Mucosa of rectum (tissue), 2 donors: ENCODE results near the gene PDIA5.

Source experiments
- H3K27ac ChIP-seq, 2 donors: one replicate each; pipeline ENCODE4 v1.7.0; 2013; ENCODE audit warnings: inconsistent platforms in 2 of 2, low read depth in 2 of 2, low read length in 2 of 2
- H3K27me3 ChIP-seq, 2 donors: one replicate each; pipeline ENCODE4 v1.7.0; 2013; ENCODE audit warnings: low read length in 2 of 2; ENCODE audit not compliant: control insufficient read depth in 2 of 2, insufficient read depth in 2 of 2
- H3K36me3 ChIP-seq, 2 donors: one replicate each; pipeline ENCODE4 v1.7.0; 2013; ENCODE audit warnings: low read length in 2 of 2; ENCODE audit not compliant: control insufficient read depth in 2 of 2, insufficient read depth in 2 of 2
- H3K4me1 ChIP-seq, 2 donors: one replicate each; pipeline ENCODE4 v1.7.0; 2013; ENCODE audit warnings: low read length in 2 of 2, mild to moderate bottlenecking in 1 of 2; ENCODE audit not compliant: control insufficient read depth in 2 of 2, insufficient read depth in 2 of 2
- H3K4me3 ChIP-seq, 2 donors: one replicate each; pipeline ENCODE4 v1.7.0; 2013; ENCODE audit warnings: low read length in 2 of 2
- H3K9ac ChIP-seq, 2 donors: one replicate each; pipeline ENCODE4 v1.7.0; 2013; ENCODE audit warnings: low read length in 2 of 2, low read depth in 1 of 2, mild to moderate bottlenecking in 1 of 2
- H3K9me3 ChIP-seq, 2 donors: one replicate each; pipeline ENCODE4 v1.7.0; 2013; ENCODE audit warnings: low read length in 2 of 2; ENCODE audit not compliant: control insufficient read depth in 2 of 2
- donor health status: healthy.
- donor health status: Normal muscosa, but diverticular disease.

The PDIA5 gene

DNA sequence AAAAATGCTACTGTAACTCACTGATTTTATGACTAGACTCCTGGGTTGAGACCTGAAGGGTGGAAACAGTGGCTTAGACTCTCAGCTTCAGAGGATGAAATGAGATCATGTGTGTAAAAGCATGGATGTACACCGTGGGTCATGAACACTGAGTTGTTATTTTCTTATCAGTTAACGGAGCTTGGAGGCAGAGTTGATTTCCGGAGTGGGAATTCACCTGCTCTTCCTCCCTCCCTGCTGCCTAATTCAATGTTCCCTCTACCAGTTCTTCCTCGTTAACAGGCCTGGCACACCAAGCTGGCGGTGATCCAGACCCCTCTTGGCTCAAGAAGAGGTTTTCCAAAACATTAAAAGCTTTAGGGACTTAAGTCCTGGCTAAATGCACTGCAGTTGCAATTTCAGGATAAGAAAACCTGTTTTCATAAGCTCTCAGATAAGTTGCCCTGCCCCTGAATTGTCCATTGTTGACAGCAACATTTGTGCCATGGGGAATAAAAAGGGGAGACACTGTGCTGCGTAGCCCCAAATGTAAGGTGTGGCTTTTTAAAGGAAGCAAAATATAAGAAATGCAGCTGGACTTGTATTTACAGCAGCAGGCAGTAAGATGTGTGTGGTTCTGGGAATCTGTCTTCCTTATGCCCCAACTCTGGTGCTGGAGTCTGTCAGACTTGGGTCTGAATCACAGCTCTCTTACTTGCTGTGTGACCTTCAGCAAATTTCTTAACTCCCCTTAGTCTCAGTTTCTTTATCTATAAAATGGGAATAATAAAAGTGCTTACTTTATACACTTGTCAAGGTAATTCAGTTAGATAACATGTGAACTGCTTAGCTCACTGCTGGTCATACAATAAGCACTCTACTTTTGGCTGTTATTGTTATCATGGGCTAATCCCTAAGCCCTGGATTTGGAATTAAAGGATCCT is 9.9 kb downstream of the PDIA5 start:
- Histone ChIP-seq H3K27ac (no peak overlapping the region), H3K4me3 (no peak overlapping the region), H3K27me3 (no peaks in the 10 kb centered on the region), H3K9me3 (no peaks in the 10 kb centered on the region), H3K36me3 (no peaks in the 10 kb centered on the region), H3K9ac (no peak overlapping the region), H3K4me1 (peaks cover under 1 to 9% of the 10 kb centered on the region in 2 donors)

- Histone ChIP-seq H3K4me3 (no peak overlapping the region), H3K9ac (no peak overlapping the region), H3K4me1 (peaks cover 5 to 19% of the 10 kb centered on the region in 2 donors), H3K36me3 (no peaks in the 10 kb centered on the region), H3K27me3 (no peaks in the 10 kb centered on the region), H3K27ac (no peak overlapping the region), H3K9me3 (no peaks in the 10 kb centered on the region)
Measured at GRCh38 chr3:123078101-123078500, 11.3 kb downstream of the PDIA5 start.

GRCh38 chr3:123080864-123081562 is 14.2 kb downstream of the PDIA5 start:
- no peaks in the 10 kb centered on the region for H3K27me3 ChIP-seq
- H3K4me1 ChIP-seq: peaks cover 13 to 24% of the 10 kb centered on the region in 2 donors
- H3K36me3 ChIP-seq: no peaks in the 10 kb centered on the region
- no peak overlapping the region for H3K27ac ChIP-seq
- H3K9me3 ChIP-seq: no peaks in the 10 kb centered on the region
- H3K9ac ChIP-seq: no peak overlapping the region
- H3K4me3 ChIP-seq: no peak overlapping the region

GRCh38 chr3:123081718-123082369 is 15.0 kb downstream of the PDIA5 start:
- Histone ChIP-seq H3K36me3 (no peaks in the 10 kb centered on the region), H3K4me1 (peaks cover 13 to 21% of the 10 kb centered on the region in 2 donors), H3K9me3 (no peaks in the 10 kb centered on the region), H3K4me3 (no peak overlapping the region), H3K27me3 (no peaks in the 10 kb centered on the region), H3K27ac (peak overlapping the region in 1 of 2 donors; percentile 5), H3K9ac (no peak overlapping the region)

GRCh38 chr3:123082370-123083065 is 15.7 kb downstream of the PDIA5 start:
- Histone ChIP-seq H3K4me3 (no peak overlapping the region), H3K27ac (peak overlapping the region in 1 of 2 donors; percentile 5), H3K9me3 (no peaks in the 10 kb centered on the region), H3K27me3 (no peaks in the 10 kb centered on the region), H3K36me3 (no peaks in the 10 kb centered on the region), H3K9ac (peak overlapping the region in 1 of 2 donors; percentile 26), H3K4me1 (peaks cover 13 to 16% of the 10 kb centered on the region in 2 donors)

DNA sequence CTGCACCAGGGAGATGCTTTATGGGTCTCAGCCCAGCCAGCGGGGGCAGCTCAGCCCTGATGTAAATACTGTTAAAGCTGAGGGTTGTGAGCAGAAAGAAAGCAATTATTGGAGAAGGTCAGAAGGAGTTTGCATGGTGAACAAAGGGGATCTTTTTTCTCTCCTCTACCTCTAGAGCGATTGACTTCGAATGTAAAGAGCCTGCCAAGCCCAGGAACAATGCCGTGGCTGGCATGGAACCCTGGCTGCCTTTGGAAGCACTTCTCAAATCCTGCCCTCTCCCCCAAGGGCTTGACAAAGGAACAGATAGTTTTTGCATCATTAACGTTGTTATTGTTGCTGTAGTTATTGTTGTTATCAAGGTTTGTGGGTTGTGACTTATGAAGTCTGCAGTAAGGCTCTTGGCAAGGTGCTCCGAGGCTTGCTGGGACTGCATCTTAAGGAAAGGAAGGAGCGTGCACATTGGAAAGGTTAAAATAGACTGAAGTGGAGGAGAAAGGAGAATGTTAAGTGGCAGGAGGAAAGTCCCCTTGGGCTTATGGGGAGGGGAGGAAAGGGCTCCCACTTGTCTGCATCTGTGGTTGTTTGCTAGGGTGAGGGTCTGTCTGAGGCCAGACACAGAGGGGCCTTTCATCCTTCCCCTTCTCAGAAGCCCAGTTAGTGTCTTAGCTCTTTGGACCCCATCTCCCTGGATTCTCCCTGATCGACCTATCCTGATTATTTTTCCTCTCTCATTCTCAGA is 16.7 kb downstream of the PDIA5 start:
- H3K9me3 ChIP-seq: no peaks in the 10 kb centered on the region
- peak overlapping the region in 1 of 2 donors; percentile 27 for H3K27ac ChIP-seq
- H3K4me1 ChIP-seq: peaks cover 13 to 16% of the 10 kb centered on the region in 2 donors
- H3K36me3 ChIP-seq: no peaks in the 10 kb centered on the region
- H3K9ac ChIP-seq: no peak overlapping the region
- no peaks in the 10 kb centered on the region for H3K27me3 ChIP-seq
- H3K4me3 ChIP-seq: no peak overlapping the region

DNA sequence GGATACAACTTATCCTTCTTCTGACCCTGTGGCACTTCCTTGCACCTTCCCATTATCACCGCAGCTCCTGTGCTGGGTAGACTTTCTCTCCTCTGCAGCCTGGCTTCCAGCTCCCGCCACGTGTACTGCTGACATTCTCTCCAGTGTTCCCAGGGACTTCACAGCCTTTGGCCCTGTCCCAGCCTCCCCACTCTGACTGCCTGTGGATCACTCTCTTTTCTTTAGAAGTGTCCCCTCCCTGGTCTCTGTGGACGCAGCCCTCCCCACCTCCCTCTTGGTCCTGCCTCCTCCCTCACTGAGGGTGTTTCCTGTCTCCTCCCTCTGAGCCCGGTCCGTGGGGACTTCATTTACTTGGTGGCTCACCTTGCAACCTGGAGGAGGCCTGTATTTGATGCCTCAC is 17.4 kb downstream of the PDIA5 start:
- no peak overlapping the region for H3K9ac ChIP-seq
- H3K27ac ChIP-seq: peak overlapping the region in 1 of 2 donors; percentile 27
- H3K4me3 ChIP-seq: no peak overlapping the region
- H3K9me3 ChIP-seq: no peaks in the 10 kb centered on the region
- H3K27me3 ChIP-seq: no peaks in the 10 kb centered on the region
- H3K4me1 ChIP-seq: peaks cover 13 to 16% of the 10 kb centered on the region in 2 donors
- H3K36me3 ChIP-seq: no peaks in the 10 kb centered on the region

GRCh38 chr3:123084738-123085237 is 18.0 kb downstream of the PDIA5 start:
- Histone ChIP-seq H3K27ac (peak overlapping the region in 1 of 2 donors; percentile 41), H3K4me1 (peaks cover 13 to 16% of the 10 kb centered on the region in 2 donors), H3K9ac (no peak overlapping the region), H3K4me3 (no peak overlapping the region), H3K9me3 (no peaks in the 10 kb centered on the region), H3K36me3 (no peaks in the 10 kb centered on the region), H3K27me3 (no peaks in the 10 kb centered on the region)

- Histone ChIP-seq H3K9me3 (no peaks in the 10 kb centered on the region), H3K4me1 (peaks cover 16% of the 10 kb centered on the region in 2 donors), H3K36me3 (peaks cover 0 to 5% of the 10 kb centered on the region in 2 donors), H3K9ac (no peak overlapping the region), H3K4me3 (no peak overlapping the region), H3K27me3 (no peaks in the 10 kb centered on the region), H3K27ac (peak overlapping the region in 1 of 2 donors; percentile 41)
Measured at GRCh38 chr3:123085293-123085931, 18.6 kb downstream of the PDIA5 start.
